ENCODE data around the gene DES.

Gene DES

DNA sequence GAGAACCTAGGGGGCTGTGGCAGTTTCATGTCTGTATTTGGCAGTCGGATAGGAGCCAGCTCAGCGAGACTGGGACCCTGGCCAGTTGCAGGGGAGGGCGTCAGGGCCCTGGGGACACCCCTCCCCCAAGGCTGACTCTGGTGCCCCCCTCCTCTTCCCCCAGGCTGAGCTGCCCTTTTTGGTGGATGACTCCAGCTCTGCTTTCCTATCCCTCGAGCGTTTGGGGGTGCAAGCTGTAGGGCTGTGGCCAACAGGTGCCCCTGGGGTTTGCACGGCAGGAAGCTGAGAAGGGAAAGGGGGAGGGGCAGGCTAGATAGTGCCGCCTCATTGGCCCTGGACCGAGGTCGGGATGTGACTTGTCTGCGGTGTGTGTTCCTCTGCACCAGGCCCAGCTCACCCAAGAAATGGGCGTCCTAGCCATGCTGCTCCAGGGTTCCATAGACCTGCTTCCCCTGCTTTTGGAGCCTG lies 42.9 kb downstream of the DES start:
- TF ChIP-seq MYC (IDR thresholded peaks at IDR 0.05; ENCODE audit: low read depth, low read length) (peak; percentile 25), POLR2A (IDR thresholded peaks at IDR 0.05; ENCODE audit: extremely low read depth, insufficient read length) (peak; percentile 48), MAX (IDR thresholded peaks at IDR 0.05; ENCODE audit: low read depth, low read length) (peak; percentile 57)
- TF ChIP-seq, protein P1, sequence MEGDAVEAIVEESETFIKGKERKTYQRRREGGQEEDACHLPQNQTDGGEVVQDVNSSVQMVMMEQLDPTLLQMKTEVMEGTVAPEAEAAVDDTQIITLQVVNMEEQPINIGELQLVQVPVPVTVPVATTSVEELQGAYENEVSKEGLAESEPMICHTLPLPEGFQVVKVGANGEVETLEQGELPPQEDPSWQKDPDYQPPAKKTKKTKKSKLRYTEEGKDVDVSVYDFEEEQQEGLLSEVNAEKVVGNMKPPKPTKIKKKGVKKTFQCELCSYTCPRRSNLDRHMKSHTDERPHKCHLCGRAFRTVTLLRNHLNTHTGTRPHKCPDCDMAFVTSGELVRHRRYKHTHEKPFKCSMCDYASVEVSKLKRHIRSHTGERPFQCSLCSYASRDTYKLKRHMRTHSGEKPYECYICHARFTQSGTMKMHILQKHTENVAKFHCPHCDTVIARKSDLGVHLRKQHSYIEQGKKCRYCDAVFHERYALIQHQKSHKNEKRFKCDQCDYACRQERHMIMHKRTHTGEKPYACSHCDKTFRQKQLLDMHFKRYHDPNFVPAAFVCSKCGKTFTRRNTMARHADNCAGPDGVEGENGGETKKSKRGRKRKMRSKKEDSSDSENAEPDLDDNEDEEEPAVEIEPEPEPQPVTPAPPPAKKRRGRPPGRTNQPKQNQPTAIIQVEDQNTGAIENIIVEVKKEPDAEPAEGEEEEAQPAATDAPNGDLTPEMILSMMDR (IDR thresholded peaks at IDR 0.05; ENCODE audit: low read depth, low read length): no peak
- peak; percentile 96 for DNase-seq (ENCODE audit: low read depth)
- peak overlapping the region; percentile 41 for H3K4me3 ChIP-seq (ENCODE audit: low read depth, low read length)

DNA sequence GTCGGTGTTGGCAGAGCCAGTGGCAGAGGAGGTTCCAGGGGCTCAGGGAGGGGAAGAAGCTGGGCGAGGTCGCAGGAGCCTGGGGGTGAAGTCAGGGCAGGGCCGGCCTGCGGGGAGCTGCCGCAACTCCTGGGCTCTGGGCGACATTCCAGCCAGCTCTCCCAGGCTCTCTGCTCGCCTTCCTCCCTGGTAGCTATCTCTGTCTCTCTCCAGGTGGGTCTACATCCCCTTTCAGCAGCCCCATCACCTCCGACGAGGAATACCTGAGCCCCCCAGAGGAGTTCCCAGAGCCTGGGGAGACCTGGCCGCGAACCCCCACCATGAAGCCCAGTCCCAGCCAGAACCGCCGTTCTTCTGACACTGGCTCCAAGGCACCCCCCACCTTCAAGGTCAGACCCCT lies 43.5 kb downstream of the DES start:
- no peak for DNase-seq (ENCODE audit: low read depth)
- peak overlapping the region; percentile 41 for H3K4me3 ChIP-seq (ENCODE audit: low read depth, low read length)
- no peak for TF ChIP-seq MYC (IDR thresholded peaks at IDR 0.05; ENCODE audit: low read depth, low read length)
- no peak for TF ChIP-seq POLR2A (IDR thresholded peaks at IDR 0.05; ENCODE audit: extremely low read depth, insufficient read length)
- TF ChIP-seq, protein P1 (IDR thresholded peaks at IDR 0.05; ENCODE audit: low read depth, low read length): no peak
- no peak for TF ChIP-seq MAX (IDR thresholded peaks at IDR 0.05; ENCODE audit: low read depth, low read length)

- TF ChIP-seq POLR2A (IDR thresholded peaks at IDR 0.05; ENCODE audit: extremely low read depth, insufficient read length): no peak
- TF ChIP-seq MYC (IDR thresholded peaks at IDR 0.05; ENCODE audit: low read depth, low read length): no peak
- TF ChIP-seq, protein P1 (IDR thresholded peaks at IDR 0.05; ENCODE audit: low read depth, low read length): no peak
- TF ChIP-seq MAX (IDR thresholded peaks at IDR 0.05; ENCODE audit: low read depth, low read length): no peak
- no peak overlapping the region for H3K4me3 ChIP-seq (ENCODE audit: low read depth, low read length)
- no peak for DNase-seq (ENCODE audit: low read depth)
Measured at GRCh38 chr2:219462349-219462748, 44.2 kb downstream of the DES start.

GRCh38 chr2:219464286-219465032 lies 46.3 kb downstream of the DES start:
- no peak overlapping the region for H3K4me3 ChIP-seq (ENCODE audit: low read depth, low read length)
- DNase-seq (ENCODE audit: low read depth): no peak
- TF ChIP-seq MAX (IDR thresholded peaks at IDR 0.05; ENCODE audit: low read depth, low read length): no peak
- TF ChIP-seq, protein P1 (IDR thresholded peaks at IDR 0.05; ENCODE audit: low read depth, low read length): no peak
- TF ChIP-seq MYC (IDR thresholded peaks at IDR 0.05; ENCODE audit: low read depth, low read length): no peak
- no peak for TF ChIP-seq POLR2A (IDR thresholded peaks at IDR 0.05; ENCODE audit: extremely low read depth, insufficient read length)

GRCh38 chr2:219465659-219466561 lies 47.7 kb downstream of the DES start:
- no peak for DNase-seq (ENCODE audit: low read depth)
- TF ChIP-seq POLR2A (IDR thresholded peaks at IDR 0.05; ENCODE audit: extremely low read depth, insufficient read length) (no peak), MYC (IDR thresholded peaks at IDR 0.05; ENCODE audit: low read depth, low read length) (no peak), MAX (IDR thresholded peaks at IDR 0.05; ENCODE audit: low read depth, low read length) (no peak)
- TF ChIP-seq, protein P1 (IDR thresholded peaks at IDR 0.05; ENCODE audit: low read depth, low read length): no peak
- H3K4me3 ChIP-seq (ENCODE audit: low read depth, low read length): no peak overlapping the region
